Hepatocyte (in vitro differentiated cells): ENCODE measurements around the gene IER3. TPM values are rescaled to one million over a fixed set of nuclear protein-coding genes. Genes with fewer than 3 reads are reported as not detected.
A peak's percentile ranks its signal among the peaks of the same experiment; 100 is the strongest.

Source experiments
- DNase-seq: peaks from one replicate; pipeline ENCODE4 v3.0.0-alpha.2; 2016; ENCODE audit warnings: low spot score
- H2AFZ ChIP-seq: fragments of 200-600 bp; sonication (generic); 2 replicates; pipeline ENCODE4 v1.6.0; 2016; ENCODE audit warnings: antibody characterized with exemption, mild to moderate bottlenecking
- H3K27ac ChIP-seq: fragments of 200-600 bp; sonication (generic); 2 replicates; pipeline ENCODE4 v1.5.1; 2016; ENCODE audit warnings: mild to moderate bottlenecking
- H3K27me3 ChIP-seq: fragments of 200-600 bp; sonication (generic); 2 replicates; pipeline ENCODE4 v1.6.1; 2016
- H3K36me3 ChIP-seq: fragments of 200-600 bp; sonication (generic); replicated peaks from 2 replicates; pipeline ENCODE4 v1.5.1; 2016; ENCODE audit warnings: low read depth; ENCODE audit not compliant: insufficient read depth
- H3K4me1 ChIP-seq: fragments of 200-600 bp; sonication (generic); 2 replicates; pipeline ENCODE4 v1.5.1; 2016; ENCODE audit warnings: mild to moderate bottlenecking, moderate library complexity; ENCODE audit not compliant: insufficient read depth
- H3K4me2 ChIP-seq: fragments of 200-600 bp; sonication (generic); 2 replicates; pipeline ENCODE4 v1.6.0; 2016
- H3K4me3 ChIP-seq: fragments of 200-600 bp; sonication (generic); 2 replicates; pipeline ENCODE4 v1.5.1; 2016; ENCODE audit warnings: mild to moderate bottlenecking
- H3K79me2 ChIP-seq: fragments of 200-600 bp; sonication (generic); 2 replicates; pipeline ENCODE4 v1.6.0; 2017; ENCODE audit warnings: mild to moderate bottlenecking
- H3K9me2 ChIP-seq: fragments of 200-600 bp; sonication (generic); replicated peaks from 2 replicates; pipeline ENCODE4 v1.6.0; 2017; ENCODE audit warnings: mild to moderate bottlenecking; ENCODE audit not compliant: insufficient read depth
- H3K9me3 ChIP-seq: fragments of 200-600 bp; sonication (generic); 2 replicates; pipeline ENCODE4 v1.5.1; 2016; ENCODE audit warnings: low read depth, mild to moderate bottlenecking
- H4K20me1 ChIP-seq: fragments of 200-600 bp; sonication (generic); 2 replicates; pipeline ENCODE4 v1.6.0; 2016; ENCODE audit warnings: mild to moderate bottlenecking; ENCODE audit not compliant: insufficient read depth, poor library complexity, severe bottlenecking
- EZH2 ChIP-seq: fragments of 200-600 bp; sonication (generic); IDR thresholded peaks from 2 replicates; pipeline ENCODE4 v1.6.1; 2016; ENCODE audit warnings: antibody characterized with exemption, mild to moderate bottlenecking, borderline replicate concordance
- EZH2phosphoT487 ChIP-seq: fragments of 200-600 bp; sonication (generic); IDR thresholded peaks from one replicate; pipeline ENCODE4 v1.6.1; 2018; ENCODE audit warnings: antibody characterized with exemption, mild to moderate bottlenecking, low read depth, moderate library complexity; ENCODE audit not compliant: unreplicated experiment, severe bottlenecking
- WGBS: methylation state at CpG from one replicate; pipeline ENCODE4 v1.1.6; 2016; ENCODE audit warnings: low lambda C conversion rate; ENCODE audit errors: missing lambda C conversion rate; 5-methylcytosine and 5-hydroxymethylcytosine counted together
- polyA plus RNA-seq: library from polyadenylated mRNA; unstranded; fragments of >200 nt; fragmentation: Nextera tagmentation; extraction: Ambion mirVana; gene quantifications from 2 replicates; pipeline ENCODE4 v1.2.1, GENCODE V29; 2016
- total RNA-seq: library from RNA; depleted of rRNA; stranded (reverse); fragments of >200 nt; gene quantifications from 2 replicates; pipeline ENCODE4 v1.2.3, GENCODE V29; 2014
- TF ChIP-seq, protein P1 (sequence below): fragments of 200-600 bp; sonication (generic); IDR thresholded peaks from 2 replicates; pipeline ENCODE4 v1.5.1; 2016; ENCODE audit warnings: antibody characterized with exemption, mild to moderate bottlenecking; ENCODE audit not compliant: poor library complexity

IER3 gene
- total and polyA plus RNA-seq, 2 experiments from 2014 or later, result 159 to 193 TPM

DNA sequence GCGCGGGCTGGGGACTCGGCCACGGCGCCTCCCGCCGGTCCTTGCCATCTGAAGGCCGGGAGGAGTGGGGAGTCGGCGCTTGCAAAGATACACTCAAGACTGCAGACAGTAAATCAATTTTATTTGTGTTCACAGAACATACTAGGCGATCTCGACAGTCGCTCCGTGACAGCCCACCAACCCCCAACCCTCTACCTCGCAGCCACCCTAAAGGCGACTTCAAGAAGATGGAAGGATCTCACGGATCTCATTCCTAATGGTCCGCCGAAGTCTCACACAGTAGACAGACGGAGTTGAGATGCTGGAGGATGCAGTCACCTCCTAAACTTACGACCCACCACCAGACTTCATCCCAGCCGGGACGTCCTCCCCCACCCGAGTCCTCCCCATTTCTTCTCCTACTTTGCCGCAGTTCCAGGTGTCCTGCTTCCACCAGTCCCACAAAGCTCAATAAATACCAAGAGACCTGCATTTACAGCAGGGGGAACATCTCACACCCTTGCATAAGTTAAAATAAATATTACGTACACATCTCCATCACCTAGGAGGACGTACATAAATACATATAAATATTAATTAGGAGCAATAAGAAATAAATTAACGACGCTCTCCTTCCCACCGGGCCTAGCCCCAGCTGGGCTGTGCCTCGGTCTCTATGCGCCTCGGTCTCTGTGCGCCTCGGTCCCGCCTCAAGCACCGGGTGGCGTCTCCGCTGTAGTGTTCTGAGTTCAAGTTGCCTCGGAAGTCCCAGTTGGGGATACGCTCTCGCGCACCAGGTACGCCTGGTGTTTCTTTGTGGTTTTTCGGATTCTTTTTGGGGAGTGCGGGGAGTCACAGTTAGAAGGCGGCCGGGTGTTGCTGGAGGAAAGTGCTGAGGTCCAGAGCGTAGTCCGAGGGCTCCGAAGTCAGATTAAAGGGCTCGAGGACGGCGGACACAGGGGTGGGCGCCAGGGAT, 971 bp downstream of the IER3 start:
- 2% methylated on average over 54 of the region's 55 CpGs for WGBS
- no peak for DNase-seq
- Histone ChIP-seq H2AFZ (no peak overlapping the region), H3K4me3 (peak overlapping the region; percentile 91), H3K27ac (peak overlapping the region; percentile 94), H3K36me3 (no peaks in the 10 kb centered on the region), H4K20me1 (no peaks in the 10 kb centered on the region), H3K27me3 (no peaks in the 10 kb centered on the region), H3K4me1 (peaks cover 18% of the 10 kb centered on the region), H3K9me3 (no peaks in the 10 kb centered on the region), H3K9me2 (no peaks in the 10 kb centered on the region), H3K4me2 (peak overlapping the region; percentile 92), H3K79me2 (peaks cover 50% of the 10 kb centered on the region)
- TF ChIP-seq EZH2phosphoT487, result no peak
- TF ChIP-seq EZH2, result no peak
- TF ChIP-seq, protein P1, sequence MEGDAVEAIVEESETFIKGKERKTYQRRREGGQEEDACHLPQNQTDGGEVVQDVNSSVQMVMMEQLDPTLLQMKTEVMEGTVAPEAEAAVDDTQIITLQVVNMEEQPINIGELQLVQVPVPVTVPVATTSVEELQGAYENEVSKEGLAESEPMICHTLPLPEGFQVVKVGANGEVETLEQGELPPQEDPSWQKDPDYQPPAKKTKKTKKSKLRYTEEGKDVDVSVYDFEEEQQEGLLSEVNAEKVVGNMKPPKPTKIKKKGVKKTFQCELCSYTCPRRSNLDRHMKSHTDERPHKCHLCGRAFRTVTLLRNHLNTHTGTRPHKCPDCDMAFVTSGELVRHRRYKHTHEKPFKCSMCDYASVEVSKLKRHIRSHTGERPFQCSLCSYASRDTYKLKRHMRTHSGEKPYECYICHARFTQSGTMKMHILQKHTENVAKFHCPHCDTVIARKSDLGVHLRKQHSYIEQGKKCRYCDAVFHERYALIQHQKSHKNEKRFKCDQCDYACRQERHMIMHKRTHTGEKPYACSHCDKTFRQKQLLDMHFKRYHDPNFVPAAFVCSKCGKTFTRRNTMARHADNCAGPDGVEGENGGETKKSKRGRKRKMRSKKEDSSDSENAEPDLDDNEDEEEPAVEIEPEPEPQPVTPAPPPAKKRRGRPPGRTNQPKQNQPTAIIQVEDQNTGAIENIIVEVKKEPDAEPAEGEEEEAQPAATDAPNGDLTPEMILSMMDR, result no peak

DNA sequence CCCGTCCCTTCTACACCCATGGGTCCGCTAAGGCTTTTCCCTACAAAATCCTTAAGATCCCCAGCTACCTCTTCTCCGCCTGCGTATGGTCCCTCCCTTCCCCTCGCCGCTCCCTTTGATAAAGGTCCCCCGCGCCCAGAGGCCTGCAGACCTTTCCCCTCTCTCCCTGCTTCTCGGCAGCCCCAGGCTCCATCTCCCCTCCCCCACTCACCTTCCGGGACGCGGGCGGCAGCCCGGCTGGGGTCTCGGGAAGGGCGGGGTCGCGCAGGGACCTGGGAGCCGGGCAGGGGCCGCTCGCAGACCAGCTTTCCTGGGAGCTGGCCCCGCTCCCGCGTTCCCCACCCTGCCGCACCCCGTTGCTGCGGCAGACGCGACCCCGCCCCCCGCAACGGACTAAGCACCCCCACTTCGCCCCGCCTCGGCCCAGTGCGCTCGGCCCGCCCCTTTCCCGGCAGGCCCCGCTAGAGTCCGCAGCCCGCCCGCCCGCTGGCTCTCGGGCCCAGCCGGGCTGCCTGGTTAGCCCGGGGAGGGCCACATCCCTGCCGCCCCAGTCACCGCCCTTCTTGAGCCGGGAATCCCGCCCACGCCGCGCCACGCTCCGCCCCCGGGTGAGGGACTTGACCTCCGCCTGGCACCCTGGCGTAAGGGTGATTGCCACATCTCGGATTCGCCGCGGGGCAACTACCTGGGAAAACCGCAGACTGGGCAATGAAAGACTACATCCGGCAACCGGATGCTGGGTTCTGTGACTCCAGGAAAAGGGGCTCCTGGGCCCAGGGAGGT, 1.8 kb downstream of the IER3 start, which contains the start of gene FLOT1:
TSS of gene FLOT1 (minus strand) at position 372 of the 783 bp plus-strand sequence. CDS start 498 bp downstream, outside the sequence.
- peaks cover 59% of the 10 kb centered on the region for H3K79me2 ChIP-seq
- no peaks in the 10 kb centered on the region for H3K9me2 ChIP-seq
- H4K20me1 ChIP-seq, result no peaks in the 10 kb centered on the region
- peak within 1 kb of the TSS; percentile 91 for H3K4me3 ChIP-seq
- under 1% methylated on average over 27 of the region's 66 CpGs for WGBS
- H3K27me3 ChIP-seq, result no peaks in the 10 kb centered on the region
- H3K9me3 ChIP-seq, result no peaks in the 10 kb centered on the region
- peak within 1 kb of the TSS; percentile 14 for H2AFZ ChIP-seq
- peak; percentile 97 for DNase-seq
- no peak for TF ChIP-seq EZH2
- H3K36me3 ChIP-seq, result no peaks in the 10 kb centered on the region
- peaks cover 10% of the 10 kb centered on the region for H3K4me1 ChIP-seq
- H3K27ac ChIP-seq, result peak within 1 kb of the TSS; percentile 94
- peak within 1 kb of the TSS; percentile 92 for H3K4me2 ChIP-seq

DNA sequence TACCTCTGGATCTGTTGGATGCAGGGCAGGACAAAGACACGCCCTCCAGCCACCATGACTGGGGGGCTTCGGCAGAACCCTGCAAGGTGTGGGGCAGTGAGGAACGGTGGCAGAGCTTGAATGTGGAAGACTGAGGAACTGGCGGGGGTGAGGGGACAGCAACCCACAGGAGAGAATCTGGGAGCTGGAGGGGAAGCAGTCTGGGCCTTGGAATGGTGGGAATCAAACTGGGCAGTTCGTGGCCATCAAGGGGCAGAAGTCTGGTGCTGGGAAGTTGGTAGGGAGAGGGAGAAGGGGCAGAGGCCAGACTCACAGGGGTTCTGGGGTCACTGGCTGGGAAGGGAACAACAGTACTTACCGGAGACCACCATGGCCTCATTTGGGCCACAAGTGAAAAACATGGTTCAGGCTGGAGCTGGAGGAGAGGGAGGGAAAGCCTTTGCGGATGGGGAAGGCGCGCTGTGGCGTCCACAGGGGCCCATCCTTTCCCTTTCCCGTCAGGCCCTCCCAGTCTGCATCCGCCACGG, 2.5 kb downstream of the IER3 start:
- WGBS, result 34% methylated on average over 5 of the region's 13 CpGs
- TF ChIP-seq, protein P1, result no peak
- no peak for TF ChIP-seq EZH2
- no peak for TF ChIP-seq EZH2phosphoT487
- Histone ChIP-seq H3K79me2 (peaks cover 64% of the 10 kb centered on the region), H3K9me2 (no peaks in the 10 kb centered on the region), H3K4me1 (peaks cover 9% of the 10 kb centered on the region), H3K4me2 (peak overlapping the region; percentile 92), H3K9me3 (no peaks in the 10 kb centered on the region), H3K27ac (peak overlapping the region; percentile 94), H4K20me1 (no peaks in the 10 kb centered on the region), H2AFZ (no peak overlapping the region), H3K27me3 (no peaks in the 10 kb centered on the region), H3K36me3 (no peaks in the 10 kb centered on the region), H3K4me3 (peak overlapping the region; percentile 44)
- DNase-seq, result peak; percentile 79
